ENCODE data around the gene WSCD1. TPM values are rescaled to one million over a fixed set of nuclear protein-coding genes. Genes with fewer than 3 reads are reported as not detected.

Gene WSCD1
- total RNA-seq, 4 donors from 2014 or later: 2.1 to 9.5 (median 7.0) TPM

DNA sequence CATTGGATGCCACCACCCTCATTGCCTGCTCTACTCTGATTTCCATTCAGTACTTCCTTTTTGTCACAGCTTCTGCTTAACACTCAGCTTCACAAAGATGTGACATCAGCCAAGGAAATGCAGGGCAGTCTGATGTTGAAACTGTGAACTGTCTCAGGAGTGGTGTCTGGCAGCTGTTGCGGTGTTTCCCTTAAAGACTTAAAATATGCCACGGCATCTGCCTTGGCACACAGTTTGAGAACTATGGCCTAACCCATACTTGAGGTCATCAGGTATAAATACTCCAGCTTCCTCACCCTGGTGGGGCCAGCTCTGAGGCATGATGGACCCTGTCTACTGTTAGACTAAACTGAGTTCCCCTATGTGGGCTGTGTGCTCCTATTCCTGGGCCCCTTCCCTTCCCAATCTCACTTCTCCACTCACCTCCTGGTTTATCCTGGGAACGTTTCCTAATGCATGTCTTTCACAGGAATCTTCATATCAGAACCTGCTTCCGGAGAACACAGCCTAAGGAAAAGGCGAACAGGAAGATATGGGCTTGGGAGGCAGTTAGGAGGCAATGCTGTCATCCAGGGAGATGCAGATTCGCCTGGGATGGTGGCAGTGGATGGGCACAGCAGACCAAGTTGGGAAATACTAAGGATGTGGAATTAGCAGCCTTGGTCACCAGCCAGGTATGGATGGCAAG lies 96.5 kb downstream of the WSCD1 start:
- no peak overlapping the region for H3K4me3 ChIP-seq (replicated peaks in 1 of 3)
- no peaks in the 10 kb centered on the region for H3K4me1 ChIP-seq
- no peaks in the 10 kb centered on the region for H3K9me3 ChIP-seq
- no peaks in the 10 kb centered on the region for H3K27me3 ChIP-seq
- intact Hi-C loops (cut with DNase I): no loop called here
- TF ChIP-seq, protein P1, sequence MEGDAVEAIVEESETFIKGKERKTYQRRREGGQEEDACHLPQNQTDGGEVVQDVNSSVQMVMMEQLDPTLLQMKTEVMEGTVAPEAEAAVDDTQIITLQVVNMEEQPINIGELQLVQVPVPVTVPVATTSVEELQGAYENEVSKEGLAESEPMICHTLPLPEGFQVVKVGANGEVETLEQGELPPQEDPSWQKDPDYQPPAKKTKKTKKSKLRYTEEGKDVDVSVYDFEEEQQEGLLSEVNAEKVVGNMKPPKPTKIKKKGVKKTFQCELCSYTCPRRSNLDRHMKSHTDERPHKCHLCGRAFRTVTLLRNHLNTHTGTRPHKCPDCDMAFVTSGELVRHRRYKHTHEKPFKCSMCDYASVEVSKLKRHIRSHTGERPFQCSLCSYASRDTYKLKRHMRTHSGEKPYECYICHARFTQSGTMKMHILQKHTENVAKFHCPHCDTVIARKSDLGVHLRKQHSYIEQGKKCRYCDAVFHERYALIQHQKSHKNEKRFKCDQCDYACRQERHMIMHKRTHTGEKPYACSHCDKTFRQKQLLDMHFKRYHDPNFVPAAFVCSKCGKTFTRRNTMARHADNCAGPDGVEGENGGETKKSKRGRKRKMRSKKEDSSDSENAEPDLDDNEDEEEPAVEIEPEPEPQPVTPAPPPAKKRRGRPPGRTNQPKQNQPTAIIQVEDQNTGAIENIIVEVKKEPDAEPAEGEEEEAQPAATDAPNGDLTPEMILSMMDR (IDR thresholded peaks at IDR 0.05): no peak
- no peak for TF ChIP-seq POLR2A (IDR thresholded peaks at IDR 0.05)
- no peak overlapping the region for H3K27ac ChIP-seq
- H3K36me3 ChIP-seq: no peaks in the 10 kb centered on the region
- 66 to 80% methylated on average over 6 of the region's 6 CpGs for WGBS, 2 donors
- DNase-seq: no peak

DNA sequence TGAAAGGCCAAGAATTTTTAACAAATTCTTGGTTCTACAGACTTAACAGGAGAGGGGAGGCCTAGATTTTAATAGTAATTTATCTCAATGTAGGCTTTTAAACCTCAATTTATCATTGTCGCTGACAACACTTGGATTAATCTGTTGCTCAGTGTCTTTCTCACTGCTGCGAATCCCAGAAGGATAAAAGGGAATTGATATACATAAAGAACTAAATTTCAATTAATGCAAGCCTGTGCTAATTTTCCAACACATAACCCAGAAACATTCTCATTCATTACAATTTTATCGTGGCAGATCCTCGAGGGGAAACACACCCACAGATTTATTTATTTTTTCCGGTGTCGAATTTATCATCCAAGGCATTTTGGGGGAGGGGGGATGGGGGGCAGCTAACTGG lies 98.1 kb downstream of the WSCD1 start:
- Histone ChIP-seq H3K27ac (no peak overlapping the region), H3K27me3 (no peaks in the 10 kb centered on the region), H3K9me3 (no peaks in the 10 kb centered on the region), H3K4me1 (no peaks in the 10 kb centered on the region), H3K4me3 (replicated peaks in 1 of 3) (no peak overlapping the region), H3K36me3 (no peaks in the 10 kb centered on the region)
- TF ChIP-seq, protein P1 (IDR thresholded peaks at IDR 0.05): no peak
- TF ChIP-seq POLR2A (IDR thresholded peaks at IDR 0.05): no peak
- no peak for DNase-seq
- intact Hi-C loops (cut with DNase I): no loop called here
- WGBS, 2 donors: 72 to 85% methylated on average over 6 of the region's 6 CpGs

DNA sequence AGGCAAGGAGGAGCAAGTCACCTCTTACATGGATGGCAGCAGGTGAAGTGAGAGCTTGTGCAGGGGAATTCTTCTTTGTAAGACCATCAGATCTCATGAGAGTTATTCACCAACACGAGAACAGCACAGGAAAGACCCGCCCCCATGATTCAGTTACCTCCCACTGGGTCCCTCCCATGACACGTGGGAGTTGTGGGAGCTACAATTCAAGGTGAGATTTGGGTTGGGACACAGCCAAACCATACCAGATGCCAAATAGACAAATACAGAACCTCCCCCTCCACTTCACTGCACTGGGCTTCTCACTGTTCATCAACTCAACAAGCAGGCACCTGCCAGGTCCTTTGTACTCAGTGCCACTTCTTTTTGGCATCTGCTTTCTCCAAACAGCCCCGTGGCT lies 100.2 kb downstream of the WSCD1 start:
- H3K27ac ChIP-seq: no peak overlapping the region
- TF ChIP-seq, protein P1 (IDR thresholded peaks at IDR 0.05): no peak
- no peak for TF ChIP-seq POLR2A (IDR thresholded peaks at IDR 0.05)
- 69 to 83% methylated on average over 4 of the region's 4 CpGs for WGBS, 2 donors
- no peaks in the 10 kb centered on the region for H3K4me1 ChIP-seq
- H3K27me3 ChIP-seq: no peaks in the 10 kb centered on the region
- no peaks in the 10 kb centered on the region for H3K36me3 ChIP-seq
- no peak overlapping the region for H3K4me3 ChIP-seq (replicated peaks in 1 of 3)
- DNase-seq: no peak
- no peaks in the 10 kb centered on the region for H3K9me3 ChIP-seq
- intact Hi-C loops (cut with DNase I): no loop called here

DNA sequence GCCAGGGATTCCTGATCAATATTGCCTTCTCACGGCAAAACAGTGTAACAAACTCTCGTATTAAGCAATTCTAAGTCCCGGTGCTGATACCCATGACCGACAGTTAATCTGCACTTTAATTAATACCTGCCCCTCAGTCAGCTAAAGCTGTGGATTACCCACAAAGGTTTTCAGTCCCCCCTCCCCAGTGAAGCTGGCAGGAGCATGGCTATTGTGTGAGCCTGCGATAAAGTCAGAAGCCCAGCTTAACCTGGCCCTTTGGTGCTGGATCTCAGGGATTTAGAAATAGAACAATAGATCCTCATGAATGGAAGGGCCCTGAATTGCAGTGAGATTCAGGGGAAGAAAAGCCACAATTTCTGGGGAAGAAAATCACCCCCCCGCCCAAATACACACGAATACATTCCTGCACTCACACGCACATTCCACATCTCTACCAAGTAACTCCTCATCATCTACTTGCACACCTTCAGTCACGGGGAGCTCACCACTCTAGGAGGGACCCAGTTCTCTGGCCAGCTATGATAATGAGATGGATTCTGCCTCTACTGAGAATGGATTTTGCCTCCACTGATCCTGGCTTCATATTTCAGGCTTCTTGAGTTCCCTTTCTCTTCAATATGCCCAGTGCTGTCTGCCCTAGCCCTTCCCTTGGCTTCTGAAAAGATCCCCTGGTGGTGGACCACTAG lies 102.6 kb downstream of the WSCD1 start:
- H3K36me3 ChIP-seq: no peaks in the 10 kb centered on the region
- H3K27me3 ChIP-seq: no peaks in the 10 kb centered on the region
- H3K4me3 ChIP-seq (replicated peaks in 1 of 3): no peak overlapping the region
- intact Hi-C loops (cut with DNase I): no loop called here
- H3K9me3 ChIP-seq: no peaks in the 10 kb centered on the region
- H3K27ac ChIP-seq: no peak overlapping the region
- H3K4me1 ChIP-seq: no peaks in the 10 kb centered on the region
- TF ChIP-seq, protein P1 (IDR thresholded peaks at IDR 0.05): no peak
- no peak for TF ChIP-seq POLR2A (IDR thresholded peaks at IDR 0.05)
- WGBS, 2 donors: 59 to 67% methylated on average over 8 to 9 of the region's 9 CpGs
- no peak for DNase-seq

DNA sequence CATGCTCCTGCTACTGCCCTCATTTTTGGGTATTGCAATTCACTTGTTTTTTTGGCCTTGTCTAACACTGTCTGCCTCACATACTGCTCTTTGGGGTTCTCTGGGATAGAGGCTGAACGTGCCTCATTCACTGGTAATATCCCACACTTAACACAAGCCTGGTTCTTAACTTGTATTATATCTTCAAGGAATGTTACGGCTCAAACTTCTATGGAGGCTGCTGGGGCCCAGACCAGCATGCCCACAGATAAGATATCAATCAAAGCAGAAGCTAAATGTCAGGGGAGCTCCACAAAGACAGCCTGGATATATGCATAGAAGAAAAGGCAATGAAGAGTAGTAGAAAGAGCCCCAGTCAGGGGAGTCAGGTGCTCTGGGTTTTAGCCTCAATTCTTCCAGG lies 103.5 kb downstream of the WSCD1 start:
- intact Hi-C loops (cut with DNase I): no loop called here
- DNase-seq: no peak
- Histone ChIP-seq H3K27me3 (no peaks in the 10 kb centered on the region), H3K27ac (no peak overlapping the region), H3K4me1 (no peaks in the 10 kb centered on the region), H3K9me3 (no peaks in the 10 kb centered on the region), H3K36me3 (no peaks in the 10 kb centered on the region), H3K4me3 (replicated peaks in 1 of 3) (no peak overlapping the region)
- TF ChIP-seq, protein P1 (IDR thresholded peaks at IDR 0.05): no peak
- TF ChIP-seq POLR2A (IDR thresholded peaks at IDR 0.05): no peak
- WGBS, 2 donors: 83 to 90% methylated on average over 2 of the region's 2 CpGs
